Measurements from ENCODE around the gene SLC49A3. TPM values are rescaled to one million over a fixed set of nuclear protein-coding genes. Genes with fewer than 3 reads are reported as not detected.

Gene SLC49A3
- polyA plus RNA-seq, 3 donors = 9.5 to 29.8 (median 11.1) TPM

DNA sequence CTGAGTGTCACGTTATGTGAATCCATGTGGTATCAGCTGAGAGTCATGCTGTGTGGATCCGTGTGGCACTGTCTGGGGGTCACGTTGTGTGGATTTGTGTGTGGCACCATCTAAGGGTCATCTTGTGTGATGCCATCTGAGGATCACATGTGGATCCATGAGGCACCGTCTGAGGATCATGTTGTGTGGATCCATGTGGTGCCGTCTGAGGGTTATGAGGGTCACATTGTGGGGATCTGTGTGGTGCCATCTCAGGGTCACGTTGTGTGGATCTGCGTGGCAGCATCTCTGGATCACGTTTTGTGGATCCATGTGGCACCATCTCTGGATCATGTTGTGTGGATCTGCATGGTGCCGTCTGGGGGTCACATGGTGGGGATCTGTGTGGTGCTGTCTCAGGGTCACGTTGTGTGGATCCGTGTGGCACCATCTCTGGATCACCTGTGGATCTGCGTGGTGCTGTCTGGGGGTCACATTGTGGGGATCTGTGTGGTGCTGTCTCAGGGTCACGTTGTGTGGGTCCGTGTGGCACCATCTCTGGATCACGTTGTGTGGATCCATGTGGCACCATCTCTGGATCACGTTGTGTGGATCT is 56.7 kb downstream of the SLC49A3 start:
- no peak for DNase-seq
- no peak overlapping the region for H3K9ac ChIP-seq (ENCODE audit: insufficient read depth, low read length, poor library complexity, severe bottlenecking)
- no peaks in the 10 kb centered on the region for H3K36me3 ChIP-seq (replicated peaks in 1 of 2; ENCODE audit: control insufficient read depth in 1 of 2, insufficient read depth in 2 of 2, low read length in 2 of 2)
- no peaks in the 10 kb centered on the region for H3K4me1 ChIP-seq (ENCODE audit: control insufficient read depth in 1 of 2, insufficient read depth in 2 of 2, low read length in 2 of 2)
- H3K27me3 Mint-ChIP-seq (ENCODE audit: low read depth in 3 of 3) = peaks cover 3 to 12% (median 7%) of the 10 kb centered on the region in 3 donors
- no peaks in the 10 kb centered on the region for H3K79me2 ChIP-seq (ENCODE audit: insufficient read depth, low read length)
- H3K27ac ChIP-seq (ENCODE audit: low read depth in 1 of 2, low read length in 2 of 2) = no peak overlapping the region
- H3K9me3 ChIP-seq (replicated peaks in 1 of 2; ENCODE audit: control insufficient read depth in 1 of 2, insufficient read depth in 1 of 2, low read length in 2 of 2) = peaks cover 17 to 20% of the 10 kb centered on the region in 2 donors
- no peaks in the 10 kb centered on the region for H3K36me3 Mint-ChIP-seq
- H3K9me3 Mint-ChIP-seq = peaks cover 15 to 42% (median 24%) of the 10 kb centered on the region in 7 donors
- no peaks in the 10 kb centered on the region for H4K20me1 ChIP-seq (ENCODE audit: insufficient read depth, low read length)
- no peaks in the 10 kb centered on the region for H3K4me1 Mint-ChIP-seq
- no peak overlapping the region for H3K4me2 ChIP-seq (replicated peaks; ENCODE audit: extremely low read depth, low read length, poor library complexity, severe bottlenecking)
- WGBS (ENCODE audit: insufficient coverage) = 94% methylated on average over 16 of the region's 16 CpGs
- TF ChIP-seq, protein P1, sequence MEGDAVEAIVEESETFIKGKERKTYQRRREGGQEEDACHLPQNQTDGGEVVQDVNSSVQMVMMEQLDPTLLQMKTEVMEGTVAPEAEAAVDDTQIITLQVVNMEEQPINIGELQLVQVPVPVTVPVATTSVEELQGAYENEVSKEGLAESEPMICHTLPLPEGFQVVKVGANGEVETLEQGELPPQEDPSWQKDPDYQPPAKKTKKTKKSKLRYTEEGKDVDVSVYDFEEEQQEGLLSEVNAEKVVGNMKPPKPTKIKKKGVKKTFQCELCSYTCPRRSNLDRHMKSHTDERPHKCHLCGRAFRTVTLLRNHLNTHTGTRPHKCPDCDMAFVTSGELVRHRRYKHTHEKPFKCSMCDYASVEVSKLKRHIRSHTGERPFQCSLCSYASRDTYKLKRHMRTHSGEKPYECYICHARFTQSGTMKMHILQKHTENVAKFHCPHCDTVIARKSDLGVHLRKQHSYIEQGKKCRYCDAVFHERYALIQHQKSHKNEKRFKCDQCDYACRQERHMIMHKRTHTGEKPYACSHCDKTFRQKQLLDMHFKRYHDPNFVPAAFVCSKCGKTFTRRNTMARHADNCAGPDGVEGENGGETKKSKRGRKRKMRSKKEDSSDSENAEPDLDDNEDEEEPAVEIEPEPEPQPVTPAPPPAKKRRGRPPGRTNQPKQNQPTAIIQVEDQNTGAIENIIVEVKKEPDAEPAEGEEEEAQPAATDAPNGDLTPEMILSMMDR (IDR thresholded peaks at IDR 0.05) = no peak
- no peak overlapping the region for H3K4me3 ChIP-seq (replicated peaks in 1 of 3; ENCODE audit: low read depth in 2 of 3, low read length in 3 of 3)
- no peaks in the 10 kb centered on the region for H3K27me3 ChIP-seq (ENCODE audit: control insufficient read depth in 2 of 2, insufficient read depth in 2 of 2, low read length in 2 of 2)
- peak overlapping the region in 1 of 7 donors; percentile 13 for H3K27ac Mint-ChIP-seq
- H3K4me3 Mint-ChIP-seq = no peak overlapping the region
- intact Hi-C loops (cut with micrococcal nuclease) = no loop called here
- no peak overlapping the region for H2AFZ ChIP-seq (ENCODE audit: insufficient read depth, low read depth, low read length, poor library complexity, severe bottlenecking)

Other genes with a start within 250 kb of the SLC49A3 start
- gene ZNF721, start 190.0 kb downstream of the SLC49A3 start, polyA plus RNA-seq = 10 to 100 TPM; 11.6 to 14.8 (median 12.5) TPM
- 10 to 100 TPM; 18.4 to 45.9 (median 23.6) TPM for gene PIGG, start 189.9 kb downstream of the SLC49A3 start, polyA plus RNA-seq
- not detected for gene TMEM271, start 112.9 kb downstream of the SLC49A3 start, polyA plus RNA-seq
- 1 to 10 TPM; 3.7 to 6.3 (median 4.6) TPM for gene PDE6B, start 63.6 kb downstream of the SLC49A3 start, polyA plus RNA-seq
- gene ATP5ME, start 14.9 kb downstream of the SLC49A3 start, polyA plus RNA-seq = 100 to 1,000 TPM; 163 to 397 (median 367) TPM
- 10 to 100 TPM in 1 of 3 donors, 1 to 10 TPM in 2; 4.2 to 12.6 (median 7.2) TPM for gene MYL5, start 14.6 kb downstream of the SLC49A3 start, polyA plus RNA-seq
- gene PCGF3, start 16.7 kb upstream of the SLC49A3 start, polyA plus RNA-seq = 100 to 1,000 TPM in 1 of 3 donors, 1 to 10 TPM in 2; 7.0 to 163 (median 8.3) TPM
- gene CPLX1, start 137.0 kb upstream of the SLC49A3 start, polyA plus RNA-seq = not detected
- 10 to 100 TPM; 40.3 to 88.7 (median 54.9) TPM for gene GAK, start 243.2 kb upstream of the SLC49A3 start, polyA plus RNA-seq
- 100 to 1,000 TPM in 1 of 3 donors, 10 to 100 TPM in 2; 18.9 to 216 (median 20.7) TPM for gene TMEM175, start 243.3 kb upstream of the SLC49A3 start, polyA plus RNA-seq